G401 (cell line): Measurements from ENCODE around the gene CHRNA3. TPM values are rescaled to one million over a fixed set of nuclear protein-coding genes. Genes with fewer than 3 reads are reported as not detected.
"Not testable (repeated sequence)": the region's sequence is repeated elsewhere in the genome, so short reads cannot be mapped to it uniquely, and the experiment has no call there.

Experiments used
- DNase-seq: peaks from one replicate; pipeline ENCODE4 v3.0.0-alpha.2; 2015; ENCODE audit warnings: low spot score
- in situ Hi-C: cut with HindIII; loops from 2 replicates; pipeline ENCODE4 v1.10.0; 2016; ENCODE audit warnings: low sequenced_read_pairs, mixed read lengths
- total RNA-seq: library from RNA; depleted of rRNA; stranded (reverse); fragments of >200 nt; shearing (Covaris generic); gene quantifications from 2 replicates; pipeline ENCODE4 v1.2.3, GENCODE V29; 2014; rRNA removed

Gene CHRNA3
- total RNA-seq, 1 experiment from 2014 or later, result 0.24 TPM

DNA sequence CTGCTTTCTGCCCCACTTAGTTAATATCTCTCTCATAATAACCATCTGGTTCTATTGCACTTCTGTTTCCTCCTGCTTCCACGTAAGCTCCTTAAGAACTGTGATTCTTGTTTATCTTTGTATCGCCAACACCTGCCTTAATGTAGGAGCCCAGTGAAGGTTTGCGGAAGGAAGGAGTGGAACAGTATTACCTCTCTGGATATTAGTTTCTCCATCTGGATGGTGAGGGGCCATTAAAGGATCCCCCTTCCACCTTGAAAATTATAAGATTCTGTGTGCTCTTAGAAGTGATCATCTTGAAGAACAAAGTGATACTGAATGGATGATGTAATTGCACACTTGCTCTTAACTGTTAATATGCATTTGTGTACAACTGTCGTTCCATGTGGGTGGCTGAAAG lies 53.3 kb downstream of the CHRNA3 start:
- in situ Hi-C loops, result no loop called here

DNA sequence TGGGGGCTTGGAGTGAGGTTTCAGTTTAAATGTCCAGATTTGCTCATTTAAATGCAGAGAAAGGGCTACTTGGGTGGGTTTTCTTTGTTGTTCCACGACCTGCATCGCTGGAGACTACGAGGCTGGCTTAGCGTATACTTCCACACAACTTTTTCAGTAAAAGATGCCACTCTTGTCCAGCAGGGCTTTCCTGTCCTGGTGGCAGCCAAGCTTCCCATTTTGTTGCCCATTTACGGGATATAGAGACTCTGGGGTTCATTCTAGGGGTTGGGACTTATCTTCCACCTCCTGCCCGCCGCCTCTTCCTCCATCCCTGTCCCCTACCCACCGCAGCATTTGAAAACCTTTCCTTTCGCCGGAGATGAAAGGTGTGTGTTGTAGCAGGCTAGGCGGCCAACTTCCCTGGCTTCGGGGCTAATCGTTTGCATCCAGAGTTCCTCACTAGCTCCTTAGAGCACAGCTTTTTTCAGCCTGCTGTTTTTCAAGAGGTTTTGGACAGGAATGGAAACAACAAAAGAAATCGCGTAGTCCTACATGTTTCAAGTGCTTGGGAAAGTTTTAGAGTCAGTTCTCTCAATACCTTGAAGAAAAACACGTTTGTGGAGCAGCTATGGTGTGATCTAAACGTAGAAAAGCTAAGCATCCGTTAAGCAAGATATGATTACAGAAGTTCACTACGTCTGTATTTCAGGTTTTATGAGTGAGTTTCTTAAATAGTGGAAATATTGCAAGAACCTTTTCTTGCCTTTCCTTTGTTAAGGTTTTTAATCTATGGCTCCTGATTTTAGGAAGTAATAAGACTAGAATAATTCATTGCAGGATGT lies 54.6 kb downstream of the CHRNA3 start:
- peak; percentile 22 for DNase-seq
- in situ Hi-C loops, result no loop called here

More for the DNA sequence above, 53.3 kb downstream of the CHRNA3 start:
- DNase-seq, result no peak

DNA sequence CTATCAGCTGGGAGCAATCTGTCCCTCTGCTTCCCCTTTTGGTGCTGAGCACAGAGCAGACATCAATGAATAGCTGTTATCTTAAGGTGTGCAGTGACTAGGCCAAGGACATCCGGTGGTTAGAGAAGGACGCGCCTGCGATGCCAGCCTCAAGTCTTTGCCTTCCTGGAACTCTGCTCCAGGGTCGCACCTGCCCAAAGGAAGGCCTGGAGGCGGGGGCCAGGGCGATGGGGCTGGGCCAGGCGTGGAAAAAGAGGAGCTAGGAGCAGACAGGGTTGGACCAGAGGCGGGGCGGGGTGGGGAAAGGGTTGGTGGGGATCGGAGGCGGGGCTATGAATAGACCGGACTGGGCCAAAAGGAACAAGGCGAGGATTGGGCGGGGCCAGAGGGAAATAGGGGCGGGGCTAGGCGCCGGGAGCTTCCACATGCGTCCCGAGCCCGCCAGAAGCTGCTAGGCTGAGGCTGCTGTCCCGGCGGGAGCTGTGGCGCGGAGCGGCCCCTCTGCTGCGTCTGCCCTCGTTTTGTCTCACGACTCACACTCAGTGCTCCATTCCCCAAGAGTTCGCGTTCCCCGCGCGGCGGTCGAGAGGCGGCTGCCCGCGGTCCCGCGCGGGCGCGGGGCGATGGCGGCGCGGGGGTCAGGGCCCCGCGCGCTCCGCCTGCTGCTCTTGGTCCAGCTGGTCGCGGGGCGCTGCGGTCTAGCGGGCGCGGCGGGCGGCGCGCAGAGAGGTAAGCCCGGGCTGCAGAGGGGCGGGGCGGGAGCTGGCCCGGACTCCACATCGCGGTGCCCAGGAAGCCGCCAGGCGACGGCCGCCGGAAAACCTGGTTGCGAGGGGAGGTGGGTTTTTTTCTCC lies 55.5 kb downstream of the CHRNA3 start, which contains the start of gene CHRNA5:
Gene CHRNA5, plus strand, starts transcription at position 424 of the 854 bp plus-strand sequence. Its CDS starts 200 bp downstream, at position 624.
- in situ Hi-C loops, result no loop called here
- DNase-seq, result peak; percentile 63

DNA sequence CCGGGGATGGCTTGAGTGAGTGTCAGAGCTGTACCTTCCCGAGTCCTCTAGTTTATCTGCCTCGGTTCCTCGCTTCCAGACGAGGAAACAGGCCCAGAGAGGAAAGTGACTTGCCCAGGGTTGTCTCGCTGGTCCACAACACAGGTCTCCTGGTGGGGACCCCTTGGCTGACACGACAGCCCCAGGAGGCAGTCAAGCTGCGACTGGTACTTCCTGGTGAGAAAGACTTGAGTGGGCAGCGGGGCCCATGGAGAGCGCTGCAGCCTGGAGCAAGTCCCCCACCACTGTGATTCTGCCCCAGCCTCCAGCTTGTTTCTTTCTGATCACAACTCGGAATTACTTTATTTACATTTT lies 56.1 kb downstream of the CHRNA3 start:
- DNase-seq, result no peak
- in situ Hi-C loops, result no loop called here

DNA sequence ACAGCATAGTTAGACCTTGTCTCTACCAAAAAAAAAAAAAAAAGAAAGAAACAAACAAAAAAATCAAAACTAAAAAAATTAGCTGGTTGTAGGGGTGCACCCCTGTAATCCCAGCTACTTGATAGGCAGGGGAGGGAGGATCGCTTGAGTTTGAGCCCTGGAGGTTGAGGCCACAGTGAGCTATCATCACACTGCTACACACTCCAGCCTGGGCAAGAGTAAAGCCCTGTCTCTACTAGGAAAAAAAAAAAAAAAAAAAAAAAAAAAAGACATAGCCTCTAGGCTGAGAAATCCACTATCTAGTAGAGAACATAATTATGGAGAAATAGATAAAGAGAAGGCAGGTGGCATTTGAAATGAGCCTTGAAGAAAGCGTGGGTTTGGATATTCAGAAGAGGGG lies 57.7 kb downstream of the CHRNA3 start:
- in situ Hi-C loops, result no loop called here

DNA sequence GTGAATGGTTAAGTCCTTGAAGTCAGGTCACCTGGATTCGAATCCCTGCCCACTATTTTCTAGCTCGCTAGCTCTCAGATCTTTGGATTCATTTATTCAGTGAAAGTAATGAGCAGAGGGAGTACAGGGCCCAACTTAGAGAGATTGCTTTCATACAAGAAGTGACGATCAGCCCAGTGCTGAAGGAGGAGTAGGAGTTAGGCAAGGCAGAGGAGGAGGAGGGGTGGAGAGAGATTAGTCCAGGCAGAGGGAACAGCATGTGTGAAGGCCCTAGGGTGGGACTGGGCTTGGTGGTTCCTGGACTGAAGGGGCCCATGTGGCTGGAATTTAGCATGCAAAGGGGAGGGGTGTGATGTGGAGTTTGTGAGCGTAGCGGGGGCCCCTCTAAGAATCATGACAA lies 59.3 kb downstream of the CHRNA3 start:
- in situ Hi-C loops, result no loop called here
- DNase-seq, result no peak

More for the DNA sequence above, 57.7 kb downstream of the CHRNA3 start:
- DNase-seq, result no peak

DNA sequence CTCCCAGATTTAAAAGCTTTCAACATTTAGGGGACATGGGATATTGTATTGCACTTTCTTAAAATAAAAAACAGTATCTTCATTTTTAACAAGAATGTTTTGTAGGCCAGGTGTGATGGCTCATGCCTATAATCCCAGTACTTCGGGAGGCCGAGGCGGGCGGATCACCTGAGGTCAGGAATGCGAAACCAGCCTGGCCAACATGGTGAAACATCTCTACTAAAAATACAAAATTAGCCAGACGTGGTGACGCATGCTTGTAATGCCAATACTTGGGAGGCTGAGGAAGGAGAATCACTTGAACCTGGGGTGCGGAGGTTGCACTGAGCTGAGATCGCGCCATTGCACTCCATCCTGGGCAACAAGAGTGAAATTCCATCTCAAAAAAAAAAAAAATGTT lies 60.6 kb downstream of the CHRNA3 start:
- DNase-seq, in situ Hi-C loops: not testable (repeated sequence)

DNA sequence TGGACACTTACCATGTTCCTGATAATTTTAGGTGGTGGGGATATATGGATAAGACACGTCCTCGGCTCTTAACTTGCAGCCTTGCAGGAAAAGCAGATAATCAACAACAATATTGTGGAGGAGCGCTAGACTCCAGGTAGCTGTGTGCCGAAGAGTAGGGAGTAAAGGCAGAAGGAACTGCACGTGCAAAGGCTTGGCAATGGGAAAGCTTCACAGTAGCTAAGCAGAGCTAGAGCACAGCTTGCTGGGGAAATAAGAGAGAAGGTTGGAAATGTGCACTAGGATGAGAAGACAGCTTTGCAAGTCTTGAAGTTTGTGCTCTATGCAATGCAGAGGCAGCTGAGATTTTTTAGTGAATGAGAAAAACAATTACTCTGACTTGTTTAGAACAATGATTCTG lies 68.2 kb downstream of the CHRNA3 start:
- in situ Hi-C loops, result no loop called here
- no peak for DNase-seq

DNA sequence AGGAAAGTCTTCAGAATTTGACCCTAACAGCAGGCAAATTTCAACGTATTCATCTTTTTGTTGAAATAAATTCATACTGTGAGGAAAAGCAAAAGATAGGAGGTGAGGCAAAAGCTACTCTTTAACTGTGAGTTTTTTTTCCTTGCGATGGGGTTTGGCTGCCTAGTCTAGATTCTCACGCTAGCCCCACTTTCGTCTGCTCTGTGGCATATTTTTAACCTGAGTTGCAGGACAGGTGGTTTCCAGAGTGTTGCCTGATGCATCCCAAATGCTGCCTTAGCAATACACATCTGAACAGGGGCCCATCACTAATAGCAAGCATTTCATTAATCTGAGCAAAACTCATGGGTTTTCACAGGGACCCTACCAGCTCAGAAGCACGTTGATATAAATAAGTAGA lies 68.9 kb downstream of the CHRNA3 start:
- in situ Hi-C loops, result no loop called here
- DNase-seq, result no peak

DNA sequence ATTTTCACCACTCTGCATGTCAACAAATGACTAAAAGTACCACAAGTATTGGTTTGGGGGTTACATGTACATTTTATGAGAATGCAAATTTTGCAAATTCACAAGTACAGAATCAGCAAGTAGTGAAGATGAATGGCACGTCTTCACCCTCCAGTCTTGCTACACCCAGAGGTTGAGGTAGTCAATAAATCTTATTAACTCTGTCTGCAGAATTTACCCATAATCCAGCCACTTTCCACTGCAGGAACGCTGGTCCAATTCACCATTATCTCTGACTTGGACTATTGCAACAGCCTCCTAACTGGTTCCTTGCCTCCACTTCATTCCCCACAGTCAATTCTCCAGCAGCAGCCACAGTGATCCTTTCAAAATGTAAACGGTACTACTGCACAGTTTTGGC lies 70.0 kb downstream of the CHRNA3 start:
- in situ Hi-C loops, result no loop called here

DNA sequence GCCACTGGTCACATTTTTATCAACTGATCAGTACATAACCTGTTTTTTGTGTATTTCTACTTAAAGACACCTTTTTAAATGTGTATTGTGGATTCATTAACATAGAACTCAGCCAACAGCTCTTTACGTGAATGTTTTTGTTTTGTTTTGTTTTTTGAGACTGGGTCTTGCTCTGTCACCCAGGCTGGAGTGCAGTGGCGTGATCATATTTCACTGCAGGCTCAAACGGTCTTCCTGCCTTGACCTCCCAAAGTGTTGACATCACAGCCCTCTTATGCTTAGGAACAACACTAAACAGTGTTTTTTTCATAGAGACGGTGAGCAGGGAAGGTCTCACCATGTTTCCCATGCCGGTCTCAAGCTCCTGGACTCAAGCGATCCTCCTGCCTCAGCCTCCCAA lies 70.6 kb downstream of the CHRNA3 start:
- in situ Hi-C loops, result no loop called here
- no peak for DNase-seq

More for the DNA sequence above, 70.0 kb downstream of the CHRNA3 start:
- DNase-seq, result no peak

Other genes with a start within 250 kb of the CHRNA3 start
- 19.2 and 23.8 TPM in 2 replicates for gene IREB2, start 182.8 kb downstream of the CHRNA3 start, total RNA-seq
- gene HYKK, start 113.4 kb downstream of the CHRNA3 start, total RNA-seq, result 5.3 and 13.9 TPM in 2 replicates
- gene PSMA4, start 80.6 kb downstream of the CHRNA3 start, total RNA-seq, result 481 and 600 TPM in 2 replicates
- 16.4 and 33.6 TPM in 2 replicates for gene CHRNA5, start 55.5 kb downstream of the CHRNA3 start, total RNA-seq
- not detected in 2 replicates for gene CHRNB4, start 20.2 kb upstream of the CHRNA3 start, total RNA-seq
- gene ADAMTS7, start 190.5 kb upstream of the CHRNA3 start, total RNA-seq, result 6.1 and 8.1 TPM in 2 replicates